Ecto neural progenitor cell (in vitro differentiated cells): ENCODE measurements around the gene PREX1.

ENCODE experiments used
- DNase-seq: peaks from one replicate; pipeline ENCODE4 v3.0.0-alpha.2; 2018; ENCODE audit warnings: low spot score

Gene PREX1

DNA sequence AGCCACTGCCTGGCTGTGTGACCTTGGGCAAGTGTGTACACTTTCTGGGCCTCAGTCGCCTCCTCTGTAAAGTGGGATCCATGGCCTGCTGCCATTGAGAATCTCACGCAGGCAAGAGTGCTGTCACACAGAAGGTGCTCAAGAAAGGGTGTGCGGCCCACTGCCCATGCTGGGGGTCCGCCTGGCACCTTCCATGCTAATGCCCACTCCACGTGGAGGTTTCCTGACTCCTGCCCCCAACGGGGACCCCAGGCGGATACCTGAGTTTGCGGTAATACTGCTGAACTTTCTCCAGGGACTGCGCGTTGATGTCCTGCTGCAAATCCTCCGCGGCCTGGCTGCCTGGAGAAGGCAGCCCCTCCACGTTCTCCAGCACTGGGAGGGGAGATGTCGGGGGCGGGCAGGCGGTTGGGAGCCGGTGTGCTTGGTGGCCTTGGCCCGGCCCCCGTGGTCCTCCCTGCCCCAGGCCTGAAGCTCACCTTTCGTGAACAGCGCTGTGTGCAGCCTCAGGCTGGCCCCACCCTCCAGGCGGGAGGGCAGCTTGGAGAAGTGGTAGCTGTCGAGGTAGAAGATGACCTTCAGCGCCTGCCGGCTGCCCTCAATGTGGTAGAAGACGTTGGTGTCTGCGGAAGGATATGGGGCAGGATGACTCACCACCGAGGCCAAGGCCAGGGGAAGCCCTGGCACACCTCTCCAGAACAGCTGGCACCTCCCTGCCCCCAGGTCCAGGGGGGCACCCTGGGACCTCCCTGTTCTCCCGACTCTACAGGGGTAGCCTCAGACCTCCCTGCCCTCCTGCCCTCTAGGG, 195.6 kb downstream of the PREX1 start:
- DNase-seq: no peak

DNA sequence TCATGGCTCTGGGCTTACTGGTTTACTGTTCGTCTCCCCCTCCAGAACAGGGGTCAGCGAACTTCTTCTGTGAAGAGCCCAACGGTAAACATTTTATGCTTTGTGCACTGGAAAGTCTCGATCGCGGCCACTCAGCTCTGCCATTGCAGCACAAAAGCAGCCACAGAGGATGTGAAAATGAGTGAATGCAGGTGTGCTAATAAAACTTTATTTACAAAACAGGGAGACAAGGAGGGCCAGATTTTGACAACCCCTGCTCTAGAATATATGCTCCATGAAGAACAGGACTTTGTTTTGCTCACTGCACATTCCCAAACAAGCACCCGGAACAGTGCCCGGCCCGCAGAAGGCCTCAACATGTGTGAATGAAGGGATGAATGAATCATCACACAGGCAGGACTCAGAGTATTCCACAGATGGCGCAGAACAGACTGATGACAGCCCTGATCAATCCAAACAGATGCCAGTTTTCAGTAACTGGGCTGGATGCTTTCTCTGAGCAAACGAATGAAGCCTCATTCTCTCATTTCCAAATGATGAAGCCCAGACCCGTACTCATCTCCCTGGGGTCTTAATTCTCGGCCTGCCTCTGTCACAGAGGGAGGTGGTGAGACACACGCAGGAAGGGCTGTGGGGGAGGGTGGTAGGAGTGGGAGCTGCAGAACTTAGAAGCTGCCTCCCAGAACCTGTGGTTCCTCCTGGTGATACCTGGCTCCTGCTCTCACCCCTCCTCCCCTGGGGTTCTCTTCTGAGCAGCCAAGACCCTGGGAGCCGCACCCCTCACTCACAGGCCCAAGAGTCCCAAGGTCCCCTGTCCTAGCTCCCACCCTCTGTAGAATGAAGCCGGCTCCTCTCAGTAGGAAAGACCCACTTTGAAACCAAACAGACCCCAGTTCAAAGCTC, 196.4 kb downstream of the PREX1 start:
- no peak for DNase-seq

DNA sequence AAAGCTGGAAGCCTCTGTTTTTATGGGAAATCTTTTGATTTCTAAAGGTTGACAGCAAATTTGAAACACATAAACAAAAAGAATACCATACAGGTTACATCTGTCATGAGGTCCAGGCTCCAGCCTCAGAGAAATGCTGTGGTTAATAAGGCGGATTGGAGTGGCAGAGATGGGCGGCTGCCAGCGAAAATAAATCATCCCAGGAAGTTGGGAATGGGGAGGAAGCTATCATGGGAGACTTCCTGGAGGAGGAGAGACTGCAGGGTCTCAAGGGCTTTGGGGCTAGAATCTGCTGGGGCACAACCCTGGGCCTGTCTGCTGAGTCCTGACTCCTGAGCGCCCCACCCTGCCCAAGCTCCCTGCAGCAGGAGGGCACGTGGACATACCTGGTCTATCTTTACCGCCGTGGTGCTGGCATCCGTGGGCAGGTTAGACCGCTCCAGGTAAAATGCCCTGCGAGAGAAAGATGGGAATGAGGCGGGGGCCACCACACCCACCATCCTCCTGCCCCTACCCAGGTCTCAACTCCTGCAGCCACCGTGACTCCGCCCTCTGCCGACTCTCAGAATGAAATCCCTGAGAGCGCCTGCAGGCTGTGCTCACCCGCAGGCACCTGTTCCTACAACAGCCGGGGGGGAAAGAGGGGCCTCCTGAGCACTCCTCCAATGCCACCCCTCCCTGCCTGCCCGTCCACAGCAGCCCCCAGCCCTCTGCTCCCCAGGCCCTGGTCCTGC, 197.3 kb downstream of the PREX1 start:
- DNase-seq: no peak

DNA sequence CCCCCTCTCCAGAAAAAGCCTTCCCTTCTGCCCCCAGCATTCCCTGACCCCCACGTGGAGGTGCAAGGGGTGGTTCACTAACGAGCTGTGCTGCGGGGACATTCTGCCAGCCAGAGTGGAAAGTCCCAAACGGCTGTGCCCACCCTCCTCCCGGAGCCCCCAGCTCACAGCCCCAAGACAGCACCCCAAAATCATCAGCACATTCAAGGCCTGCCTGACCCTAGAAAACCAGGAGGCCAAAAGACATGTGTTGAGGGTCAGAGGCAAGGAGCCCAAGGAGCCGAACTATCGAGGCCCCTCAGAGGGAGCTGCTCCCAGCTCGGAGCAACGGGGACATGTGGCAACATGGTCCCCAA, 197.9 kb downstream of the PREX1 start:
- DNase-seq: no peak

DNA sequence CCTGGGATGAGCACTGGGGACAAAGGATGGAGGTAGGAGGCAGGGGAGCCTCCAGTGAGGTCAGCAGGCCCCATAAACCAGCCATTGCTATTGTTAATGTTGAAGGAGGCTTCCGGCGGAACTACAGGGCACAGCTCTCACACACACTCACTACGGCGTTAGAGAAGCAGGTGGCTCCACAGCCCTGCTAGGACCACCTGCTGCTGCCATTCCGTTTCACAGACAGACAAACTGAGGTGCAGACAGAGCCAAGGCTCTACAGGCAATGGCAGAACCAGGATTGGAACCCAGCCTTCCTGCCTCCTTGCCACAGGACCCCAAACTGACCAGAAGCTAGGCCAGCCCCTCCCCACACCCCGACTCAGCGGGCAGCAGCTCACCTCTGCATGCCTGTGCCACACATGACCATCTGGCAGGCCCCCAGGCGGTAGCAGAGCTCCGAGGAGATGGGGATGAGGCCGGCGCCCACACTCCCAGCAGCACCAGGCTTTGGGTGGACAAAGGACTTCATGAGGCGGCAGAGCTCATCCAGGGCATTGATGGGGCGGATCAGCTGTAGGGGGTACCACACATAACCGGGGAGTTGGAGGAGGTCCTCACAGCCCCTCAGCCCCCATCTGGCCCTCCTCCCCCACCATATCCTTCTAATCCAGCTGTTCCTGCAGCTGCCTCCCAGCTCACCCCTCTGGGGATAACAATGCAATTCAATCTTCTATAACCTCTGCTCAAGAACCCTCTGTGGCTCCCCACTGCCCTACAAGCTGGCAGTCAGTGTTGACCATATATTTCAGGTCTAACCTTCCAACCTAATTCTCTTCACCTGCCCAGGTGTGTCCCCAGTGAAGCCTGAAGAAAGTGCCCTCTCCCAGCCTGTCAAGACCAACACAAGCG, 198.5 kb downstream of the PREX1 start:
- no peak for DNase-seq

DNA sequence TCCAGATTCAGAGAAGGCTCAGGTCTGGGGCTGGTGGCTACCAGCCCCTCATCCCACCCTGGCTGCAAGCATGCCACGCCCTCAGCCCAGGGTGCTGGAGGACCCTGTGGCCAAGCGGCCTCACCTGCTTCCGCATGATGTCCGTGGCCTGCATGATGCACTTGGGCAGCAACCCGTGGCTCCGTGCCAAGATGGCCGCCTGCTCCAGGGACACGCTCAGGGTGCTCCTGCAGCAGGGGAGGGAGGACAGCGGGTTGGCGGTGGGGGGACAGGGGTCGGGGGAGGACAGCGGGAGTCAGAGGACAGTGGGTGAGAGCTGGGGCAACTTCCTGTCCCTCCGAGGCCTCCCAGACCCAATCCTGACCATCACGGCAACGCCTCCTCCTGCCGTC, 200.1 kb downstream of the PREX1 start:
- no peak for DNase-seq

DNA sequence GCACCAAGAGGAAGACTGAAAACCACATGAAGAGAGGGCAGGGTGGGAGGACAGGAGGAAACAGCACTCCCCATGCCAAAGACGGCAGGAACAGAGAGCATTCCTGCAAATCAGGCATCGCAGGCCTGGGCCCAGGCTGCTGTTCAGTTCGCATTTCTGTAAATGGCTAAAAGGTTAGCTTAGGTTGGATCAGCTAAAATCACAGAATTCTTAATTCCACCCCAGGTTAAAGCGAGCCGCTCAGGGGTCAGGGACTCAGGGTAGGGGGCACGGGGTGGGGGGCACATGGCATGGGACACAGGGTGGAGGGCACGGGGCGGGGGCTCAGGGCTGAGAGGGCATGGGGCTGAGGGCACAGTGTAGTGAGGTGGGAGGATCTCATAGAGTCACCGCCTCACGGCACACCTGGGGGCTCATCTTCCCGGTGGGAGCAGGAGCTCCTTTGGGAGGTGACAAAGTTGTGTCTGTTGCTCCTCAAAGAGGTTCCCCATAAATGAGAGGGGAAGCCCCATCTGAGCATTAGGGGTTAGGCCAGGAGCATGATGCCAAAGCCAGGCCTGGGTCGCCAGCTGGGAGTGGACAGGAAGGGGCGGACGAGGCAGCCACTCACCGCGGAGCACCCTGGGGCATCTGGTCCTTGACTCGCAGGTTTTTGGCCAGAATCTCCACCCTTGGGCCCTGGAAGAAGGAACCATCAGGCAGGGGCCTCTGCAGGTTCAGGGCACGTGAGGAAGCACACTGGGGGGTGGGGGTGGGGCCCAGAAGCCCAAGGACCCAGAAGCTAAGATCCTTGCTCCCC, 200.7 kb downstream of the PREX1 start:
- no peak for DNase-seq

DNA sequence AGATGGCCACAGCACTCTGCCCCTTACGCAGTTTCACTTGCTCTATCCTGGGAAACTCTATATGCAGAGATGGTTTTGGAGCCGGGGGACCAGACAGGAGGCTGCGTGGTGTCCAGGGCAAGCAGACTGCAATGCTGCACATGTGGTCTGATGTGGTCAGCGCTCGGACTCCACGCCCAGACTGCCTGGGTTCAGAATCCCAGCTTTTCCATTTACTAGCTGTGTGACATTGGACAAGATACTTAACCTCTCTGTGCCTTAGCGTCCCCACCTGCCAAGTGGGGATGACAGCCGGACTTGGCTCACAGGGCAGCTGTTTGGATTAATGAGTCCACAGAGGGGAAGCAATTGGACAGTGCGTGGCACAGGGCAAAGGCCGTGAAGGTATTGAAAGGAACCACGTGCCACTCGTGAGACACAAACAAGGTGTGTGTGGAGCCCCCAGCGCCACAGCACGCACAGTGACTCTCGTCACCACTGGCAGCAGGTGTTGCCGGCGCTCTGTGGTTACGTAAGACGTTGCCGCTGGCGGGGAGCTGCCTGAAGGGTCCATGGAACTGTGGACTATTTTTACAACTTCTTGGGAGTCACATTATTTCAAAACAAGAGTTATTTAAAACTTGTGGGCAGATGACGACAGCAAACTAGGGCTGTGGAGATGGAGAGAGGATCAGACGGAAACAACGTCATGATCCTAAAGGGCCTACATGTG, 201.4 kb downstream of the PREX1 start:
- DNase-seq: no peak

DNA sequence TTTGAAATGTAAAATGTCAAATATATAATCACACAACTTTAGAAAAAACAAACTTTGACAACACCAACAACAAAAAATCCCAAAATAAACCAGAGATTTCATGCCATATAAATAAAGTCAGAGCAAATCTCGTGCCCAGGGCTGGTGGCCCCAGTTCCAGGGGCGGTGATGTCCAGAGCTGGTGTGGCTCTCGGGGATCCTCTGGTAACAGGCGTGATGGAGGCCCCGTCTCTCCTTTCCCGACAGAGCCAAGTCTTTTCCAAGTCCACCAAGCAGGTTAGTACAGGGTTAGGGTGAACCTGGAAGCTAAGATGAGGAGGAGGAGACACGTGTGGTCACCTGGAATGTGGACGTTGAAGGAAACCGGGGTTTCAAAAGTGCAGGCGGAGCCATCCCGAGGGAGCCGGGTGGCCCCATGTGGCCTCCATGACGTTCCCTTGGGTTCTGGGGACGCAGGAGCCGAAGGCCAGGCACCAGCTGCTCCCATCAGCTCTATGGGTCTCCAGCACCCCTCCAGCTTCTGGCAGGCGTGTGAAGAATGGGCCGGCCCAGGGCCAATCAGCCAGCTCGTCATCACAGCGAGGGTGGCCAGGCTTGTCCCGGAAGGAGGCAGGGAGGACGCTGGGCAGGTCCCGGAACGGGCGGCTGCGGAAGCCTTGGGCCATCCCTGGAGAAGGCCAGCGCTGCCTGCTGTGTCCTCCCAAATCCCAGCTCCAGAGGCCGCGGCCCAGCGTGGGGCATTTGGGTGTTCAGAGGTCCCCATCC, 202.5 kb downstream of the PREX1 start:
- no peak for DNase-seq

DNA sequence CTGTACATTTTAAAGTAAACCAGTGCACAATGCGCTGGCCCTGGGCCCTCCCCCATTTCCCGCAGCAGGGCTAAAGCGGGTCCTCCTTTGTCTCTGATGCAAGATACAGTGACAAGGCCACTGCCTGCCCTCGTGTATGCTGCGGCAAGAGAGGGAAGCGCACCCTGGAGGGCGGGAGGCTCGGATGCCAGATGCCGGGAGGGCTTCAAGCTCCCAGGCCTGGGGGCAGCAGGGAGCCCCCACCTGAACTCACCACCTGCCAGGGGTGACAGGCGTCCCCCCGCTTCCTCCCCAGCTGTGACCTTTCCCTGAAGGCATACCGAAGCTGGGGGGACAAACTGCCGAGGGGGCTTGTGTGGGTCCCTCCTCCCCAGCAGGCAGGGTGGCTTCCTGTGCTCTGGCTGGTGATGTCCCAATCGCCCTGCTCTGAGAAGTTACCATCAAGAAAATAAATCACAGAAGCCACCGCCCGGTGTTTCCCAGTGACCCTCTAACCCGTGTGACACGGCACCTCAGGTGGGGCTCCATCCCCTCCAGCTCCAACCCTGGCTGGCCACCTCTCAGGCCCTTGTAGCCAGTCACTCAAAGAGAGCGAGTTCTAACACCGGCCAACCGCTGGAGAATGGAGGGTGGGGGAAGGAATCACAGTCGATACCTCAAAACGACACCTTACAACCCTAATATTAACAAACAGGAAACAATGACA, 203.3 kb downstream of the PREX1 start:
- DNase-seq: no peak

DNA sequence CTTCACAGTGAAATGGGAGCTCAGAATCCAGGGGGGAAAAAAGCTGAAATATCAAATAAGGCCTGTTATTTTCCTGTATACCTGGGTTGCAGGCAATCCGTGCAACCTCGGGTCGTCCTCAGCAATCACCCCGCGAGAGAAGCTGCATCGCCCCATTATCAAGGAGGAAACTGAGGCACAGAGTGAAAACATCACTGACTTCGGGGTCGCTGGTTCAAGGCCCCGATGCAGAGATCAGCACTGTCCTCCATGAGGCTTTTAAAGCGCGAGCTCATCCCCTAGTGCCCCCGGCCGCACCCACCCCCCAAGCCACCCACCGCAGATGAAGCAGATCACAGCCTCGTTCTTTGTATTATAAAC, 203.9 kb downstream of the PREX1 start:
- DNase-seq: no peak

DNA sequence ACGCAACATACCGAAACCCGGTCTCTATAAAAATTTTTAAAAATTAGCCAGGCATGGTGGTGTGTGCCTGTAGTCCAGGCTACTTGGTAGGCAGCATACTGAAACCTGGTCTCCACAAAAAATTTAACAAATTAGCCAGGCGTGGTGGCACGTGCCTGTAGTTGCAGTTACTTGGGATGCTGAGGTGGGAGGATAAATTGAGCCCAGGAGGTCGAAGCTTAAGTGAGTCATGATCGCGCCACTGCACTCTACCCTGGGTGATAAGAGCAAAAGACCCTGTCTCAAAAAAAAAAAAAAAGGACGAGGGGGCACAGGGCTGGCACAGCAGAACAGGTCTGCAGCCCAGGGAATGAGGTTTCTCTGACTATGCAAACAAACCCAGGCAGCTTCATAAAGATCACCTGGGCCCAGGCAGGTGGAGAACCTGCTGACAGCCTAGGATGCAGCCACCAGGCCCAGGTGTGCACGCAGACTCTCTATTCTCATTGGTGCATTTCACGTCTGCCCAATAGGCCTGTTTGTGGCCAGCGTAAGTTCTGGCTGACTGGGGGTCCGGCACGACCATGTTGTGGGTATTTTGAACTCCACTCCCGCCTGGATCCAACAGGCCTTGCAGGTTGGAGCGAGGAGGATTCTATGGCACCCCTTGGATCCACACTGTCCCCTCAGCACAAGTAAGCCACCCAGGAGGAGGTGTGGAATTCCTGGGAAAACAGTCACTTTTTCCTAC, 204.5 kb downstream of the PREX1 start:
- DNase-seq: no peak

DNA sequence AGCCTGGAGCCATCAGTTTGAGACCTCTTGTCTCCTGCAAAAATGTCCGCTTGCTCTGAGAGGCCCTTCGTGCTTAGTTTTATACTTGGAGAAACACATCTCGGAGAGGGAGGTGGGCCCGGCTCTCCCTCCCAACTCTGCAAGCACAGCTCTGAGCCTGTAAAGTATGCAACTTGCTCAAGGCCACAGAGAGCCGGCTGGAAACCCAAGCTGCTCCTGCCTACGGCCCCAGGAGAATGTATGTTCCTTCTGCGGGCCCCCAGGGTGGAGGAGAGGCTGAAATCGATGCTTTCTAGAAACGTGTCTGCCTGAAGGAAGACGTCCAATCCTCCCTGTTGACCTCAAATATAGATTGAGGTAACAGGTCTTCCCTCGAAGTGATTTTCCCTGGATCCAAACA, 205.4 kb downstream of the PREX1 start:
- DNase-seq: no peak

DNA sequence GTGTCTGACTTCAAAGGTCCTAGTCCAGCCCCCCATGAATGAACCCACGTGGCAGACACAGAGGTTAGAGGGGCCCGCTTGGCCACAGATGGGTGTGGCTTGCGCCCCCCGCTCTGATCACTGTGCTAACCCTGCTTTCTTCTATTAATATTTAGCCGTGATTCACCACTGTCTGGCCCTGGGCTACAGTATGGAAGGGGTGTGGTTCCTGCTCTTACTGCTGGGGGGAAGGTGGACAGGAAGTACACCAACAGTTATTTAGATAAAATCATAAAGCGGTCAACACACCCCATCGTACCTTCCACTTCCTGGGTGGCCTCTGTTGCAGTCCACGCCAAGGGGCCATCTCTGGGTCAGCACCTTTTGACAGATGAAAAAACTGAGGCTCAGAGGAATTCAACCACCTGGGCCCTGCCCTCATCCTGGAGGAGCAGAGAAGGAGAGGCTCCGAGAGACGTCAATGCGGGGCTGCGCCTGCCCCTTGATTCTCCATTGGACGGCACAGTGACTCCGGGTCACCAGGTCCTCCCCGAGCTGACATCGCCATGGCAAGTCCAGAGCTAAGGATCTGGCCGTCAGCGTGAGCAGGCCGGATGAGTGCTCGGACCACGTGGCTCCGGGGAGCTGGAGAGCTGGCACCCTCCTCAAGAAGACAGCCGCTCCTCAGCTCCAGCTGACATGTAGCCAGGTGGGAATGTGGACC, 206.3 kb downstream of the PREX1 start:
- no peak for DNase-seq

DNA sequence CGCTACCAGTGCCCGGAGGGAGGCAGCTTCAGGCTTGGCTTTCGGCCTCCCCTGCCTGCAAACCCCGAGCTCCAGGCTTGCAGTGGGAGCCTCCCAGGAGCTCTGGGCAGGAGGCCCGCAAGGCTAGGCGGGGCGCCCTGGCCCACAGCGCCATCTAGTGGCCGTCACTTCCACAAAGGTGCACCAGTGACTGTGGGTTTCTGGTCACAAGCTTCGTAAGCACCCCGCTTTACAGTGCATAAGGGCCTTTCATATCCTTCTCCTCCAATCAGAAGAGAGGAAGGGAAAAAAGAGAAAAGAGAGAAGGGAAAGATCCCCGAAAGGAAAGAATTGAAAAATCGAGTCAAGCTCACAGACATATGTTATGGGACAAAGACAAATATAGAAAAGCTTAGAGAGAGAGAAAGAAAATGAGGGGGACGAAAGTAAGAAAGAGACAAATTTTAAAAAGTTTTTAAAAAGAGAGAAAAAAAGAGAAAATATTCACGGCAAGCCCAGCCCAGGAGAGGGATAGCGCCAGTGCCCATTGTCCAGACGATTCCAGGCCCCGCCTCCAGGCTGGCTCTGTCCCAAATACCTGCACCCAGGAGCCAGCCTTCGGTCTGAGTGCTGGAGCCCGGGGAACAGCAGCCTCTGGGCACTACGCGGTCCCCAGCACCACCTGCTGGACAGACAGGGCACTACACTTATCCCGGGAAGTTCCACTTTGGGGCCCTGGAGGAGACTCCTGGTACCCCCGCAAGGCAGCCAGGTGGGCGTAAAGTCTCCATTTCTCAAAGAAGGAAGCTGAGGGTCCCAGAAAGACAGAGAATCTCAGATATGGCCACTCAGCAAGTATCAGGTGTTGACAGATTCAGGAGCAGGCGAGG, 207.1 kb downstream of the PREX1 start:
- DNase-seq: peak; percentile 94

DNA sequence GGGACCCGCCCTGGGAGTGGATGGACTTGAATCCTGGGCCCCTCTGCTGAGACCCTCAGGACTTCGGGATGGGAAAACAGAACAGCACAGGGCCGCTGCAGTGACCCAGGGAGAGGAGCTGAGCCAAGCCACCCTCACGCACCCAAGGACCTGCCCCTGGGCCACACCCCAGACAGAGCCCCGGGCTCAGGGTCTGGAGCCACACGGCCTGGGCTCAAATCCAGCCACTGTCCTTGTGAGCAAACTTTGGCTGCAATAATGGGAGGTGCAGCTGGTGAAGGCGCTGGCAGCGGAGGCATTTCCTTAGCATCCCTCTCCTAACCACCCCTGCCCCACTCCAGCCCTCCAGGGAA, 207.7 kb downstream of the PREX1 start:
- no peak for DNase-seq
